Measurements from ENCODE around the gene SEZ6L. TPM values are rescaled to one million over a fixed set of nuclear protein-coding genes. Genes with fewer than 3 reads are reported as not detected.
A peak's percentile ranks its signal among the peaks of the same experiment; 100 is the strongest.

The SEZ6L gene
- polyA plus RNA-seq, 1 donor from 2014 or later, result 31.9 TPM

DNA sequence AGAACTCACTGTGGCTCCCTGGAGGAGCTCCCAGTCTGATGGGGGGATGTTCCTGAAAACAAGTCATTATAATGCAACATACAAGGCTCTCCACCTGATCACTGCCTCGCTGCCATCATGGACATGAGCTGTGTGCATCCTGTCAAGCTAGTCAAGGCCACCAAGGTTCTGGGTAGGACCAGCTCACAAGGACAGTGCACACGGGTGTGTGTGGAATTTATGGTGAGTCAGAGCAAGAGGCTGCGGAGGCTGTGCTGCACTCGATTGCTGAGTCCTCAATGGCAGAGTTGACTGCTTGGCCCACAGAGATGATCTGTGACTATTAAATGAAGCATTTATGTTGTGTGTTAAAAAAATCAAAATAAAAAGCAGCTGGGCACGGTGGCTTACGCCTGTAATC, 96.6 kb downstream of the SEZ6L start:
- Histone ChIP-seq H3K9me3 (ENCODE audit: low read length) (no peaks in the 10 kb centered on the region), H4K20me1 (ENCODE audit: insufficient read depth) (no peaks in the 10 kb centered on the region)

GRCh38 chr22:26267856-26268255, 98.6 kb downstream of the SEZ6L start:
- no peaks in the 10 kb centered on the region for H3K27me3 ChIP-seq (ENCODE audit: insufficient read depth, low read depth, low read length)
- H3K9me3 ChIP-seq (ENCODE audit: low read length), result no peaks in the 10 kb centered on the region
- H3K9me2 ChIP-seq (ENCODE audit: insufficient read depth, low read length), result no peaks in the 10 kb centered on the region
- H3K4me2 ChIP-seq (ENCODE audit: low read length), result no peak overlapping the region
- no peaks in the 10 kb centered on the region for H4K20me1 ChIP-seq (ENCODE audit: insufficient read depth)
- no peak overlapping the region for H2AFZ ChIP-seq (ENCODE audit: low read depth, low read length)
- H3K36me3 ChIP-seq (ENCODE audit: insufficient read depth, low read length), result no peaks in the 10 kb centered on the region
- H3K4me3 ChIP-seq (ENCODE audit: low read length), result no peak overlapping the region
- H3K9ac ChIP-seq (ENCODE audit: low read length), result no peak overlapping the region
- H3F3A ChIP-seq (ENCODE audit: insufficient read depth, low read length, poor library complexity, severe bottlenecking), result no peaks in the 10 kb centered on the region
- H3K79me2 ChIP-seq (replicated peaks; ENCODE audit: insufficient read depth, low read length), result no peaks in the 10 kb centered on the region
- H3K27ac ChIP-seq (ENCODE audit: low read length), result peak overlapping the region; percentile 71
- TF ChIP-seq, protein P1, sequence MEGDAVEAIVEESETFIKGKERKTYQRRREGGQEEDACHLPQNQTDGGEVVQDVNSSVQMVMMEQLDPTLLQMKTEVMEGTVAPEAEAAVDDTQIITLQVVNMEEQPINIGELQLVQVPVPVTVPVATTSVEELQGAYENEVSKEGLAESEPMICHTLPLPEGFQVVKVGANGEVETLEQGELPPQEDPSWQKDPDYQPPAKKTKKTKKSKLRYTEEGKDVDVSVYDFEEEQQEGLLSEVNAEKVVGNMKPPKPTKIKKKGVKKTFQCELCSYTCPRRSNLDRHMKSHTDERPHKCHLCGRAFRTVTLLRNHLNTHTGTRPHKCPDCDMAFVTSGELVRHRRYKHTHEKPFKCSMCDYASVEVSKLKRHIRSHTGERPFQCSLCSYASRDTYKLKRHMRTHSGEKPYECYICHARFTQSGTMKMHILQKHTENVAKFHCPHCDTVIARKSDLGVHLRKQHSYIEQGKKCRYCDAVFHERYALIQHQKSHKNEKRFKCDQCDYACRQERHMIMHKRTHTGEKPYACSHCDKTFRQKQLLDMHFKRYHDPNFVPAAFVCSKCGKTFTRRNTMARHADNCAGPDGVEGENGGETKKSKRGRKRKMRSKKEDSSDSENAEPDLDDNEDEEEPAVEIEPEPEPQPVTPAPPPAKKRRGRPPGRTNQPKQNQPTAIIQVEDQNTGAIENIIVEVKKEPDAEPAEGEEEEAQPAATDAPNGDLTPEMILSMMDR (IDR thresholded peaks at IDR 0.05; ENCODE audit: poor library complexity, severe bottlenecking), result no peak
- no peak for TF ChIP-seq EZH2 (IDR thresholded peaks at IDR 0.05; ENCODE audit: borderline replicate concordance, insufficient read depth, low read length, poor library complexity, severe bottlenecking)
- TF ChIP-seq POLR2AphosphoS5 (IDR thresholded peaks at IDR 0.05), result no peak
- no peak for TF ChIP-seq RAD21 (conservative IDR thresholded peaks at IDR 0.05)
- TF ChIP-seq REST (IDR thresholded peaks at IDR 0.05; ENCODE audit: borderline replicate concordance), result no peak
- no peak for TF ChIP-seq TAF1 (IDR thresholded peaks at IDR 0.05; ENCODE audit: low read depth)
- no peak for TF ChIP-seq MXI1 (conservative IDR thresholded peaks at IDR 0.05; ENCODE audit: poor library complexity, severe bottlenecking)
- no peak for TF ChIP-seq EP300 (conservative IDR thresholded peaks at IDR 0.05; ENCODE audit: poor library complexity, severe bottlenecking)

More for the DNA sequence above, 96.6 kb downstream of the SEZ6L start:
- TF ChIP-seq REST (IDR thresholded peaks at IDR 0.05; ENCODE audit: borderline replicate concordance) (no peak), RAD21 (conservative IDR thresholded peaks at IDR 0.05) (no peak), EP300 (conservative IDR thresholded peaks at IDR 0.05; ENCODE audit: poor library complexity, severe bottlenecking) (no peak), TAF1 (IDR thresholded peaks at IDR 0.05; ENCODE audit: low read depth) (no peak), MXI1 (conservative IDR thresholded peaks at IDR 0.05; ENCODE audit: poor library complexity, severe bottlenecking) (no peak), EZH2 (IDR thresholded peaks at IDR 0.05; ENCODE audit: borderline replicate concordance, insufficient read depth, low read length, poor library complexity, severe bottlenecking) (no peak), POLR2AphosphoS5 (IDR thresholded peaks at IDR 0.05) (no peak), SMC3 (conservative IDR thresholded peaks at IDR 0.05; ENCODE audit: poor library complexity) (no peak)
- TF ChIP-seq, protein P1 (IDR thresholded peaks at IDR 0.05; ENCODE audit: poor library complexity, severe bottlenecking), result no peak
- Histone ChIP-seq H3K79me2 (replicated peaks; ENCODE audit: insufficient read depth, low read length) (no peaks in the 10 kb centered on the region), H3K9me2 (ENCODE audit: insufficient read depth, low read length) (no peaks in the 10 kb centered on the region), H3K27ac (ENCODE audit: low read length) (no peak overlapping the region), H3K9ac (ENCODE audit: low read length) (no peak overlapping the region), H2AFZ (ENCODE audit: low read depth, low read length) (no peak overlapping the region), H3K36me3 (ENCODE audit: insufficient read depth, low read length) (no peaks in the 10 kb centered on the region), H3K4me2 (ENCODE audit: low read length) (no peak overlapping the region), H3K27me3 (ENCODE audit: insufficient read depth, low read depth, low read length) (no peaks in the 10 kb centered on the region), H3K4me3 (ENCODE audit: low read length) (no peak overlapping the region), H3F3A (ENCODE audit: insufficient read depth, low read length, poor library complexity, severe bottlenecking) (no peaks in the 10 kb centered on the region)

All from neural cell (in vitro differentiated cells).